Activated CD8-positive, alpha-beta memory T cell treated with anti-CD3 and anti-CD28 coated beads for 36 hours (primary cell): ENCODE data around the gene ZFAND3. TPM values are rescaled to one million over a fixed set of nuclear protein-coding genes. Genes with fewer than 3 reads are reported as not detected.
"Not testable (repeated sequence)": the region's sequence is repeated elsewhere in the genome, so short reads cannot be mapped to it uniquely, and the experiment has no call there.

Experiments used
- CTCF ChIA-PET: fragments of 350-600 bp; sonication (Branson Sonifier 250); formaldehyde crosslinking; loops from one replicate; lab custom pipeline; 2021; ENCODE audit warnings: antibody characterized with exemption; lab: Charles Lee
- POLR2A ChIA-PET: fragments of 350-600 bp; sonication (Branson Sonifier 250); formaldehyde crosslinking; loops from one replicate; lab custom pipeline; 2021; ENCODE audit warnings: antibody characterized with exemption; lab: Charles Lee
- total RNA-seq, 2 experiments: library from RNA; stranded (reverse); gene quantifications; one replicate each; pipeline ENCODE4 v1.2.3, GENCODE V29; 2021

ZFAND3 gene
- total RNA-seq, 2 experiments from 2014 or later: 29.3 TPM

GRCh38 chr6:37974943-37975342 is 155.4 kb downstream of the ZFAND3 start:
- ChIA-PET CTCF (interaction anchor here (0.7 kb wide), 1 partner anchor 54 kb away, joined by 3 read pairs; no protein-coding TSS in a partner anchor), POLR2A (no interaction called here)

DNA sequence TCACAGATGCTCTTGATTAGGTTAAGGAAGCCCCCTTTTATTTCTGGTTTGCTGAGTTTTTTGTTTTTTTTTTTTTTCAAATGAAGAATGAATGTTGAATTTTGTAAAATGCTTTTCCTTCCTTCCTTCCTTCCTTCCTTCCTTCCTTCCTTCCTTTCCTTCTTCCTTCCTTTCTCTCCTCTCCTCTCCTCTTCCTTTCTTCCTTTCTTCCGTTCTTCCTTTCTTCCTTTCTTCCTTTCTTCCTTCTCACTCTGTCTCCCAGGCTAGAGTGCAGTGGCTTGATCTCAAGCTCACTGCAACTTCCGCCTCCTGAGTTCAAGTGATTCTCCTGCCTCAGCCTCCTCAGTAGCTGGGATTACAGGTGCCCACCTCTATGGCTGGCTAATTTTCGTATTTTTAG is 158.2 kb downstream of the ZFAND3 start:
- ChIA-PET POLR2A (no interaction called here), CTCF (no interaction called here)

- ChIA-PET CTCF (no interaction called here), POLR2A (no interaction called here)
Observed at GRCh38 chr6:37979392-37980221, 160.1 kb downstream of the ZFAND3 start.

GRCh38 chr6:37980222-37980595 is 160.7 kb downstream of the ZFAND3 start:
- POLR2A ChIA-PET: no interaction called here
- CTCF ChIA-PET: no interaction called here

- CTCF ChIA-PET: no interaction called here
- POLR2A ChIA-PET: no interaction called here
Observed at GRCh38 chr6:37981626-37982025, 162.1 kb downstream of the ZFAND3 start.

GRCh38 chr6:37982317-37982716 is 162.8 kb downstream of the ZFAND3 start:
- POLR2A ChIA-PET: no interaction called here
- CTCF ChIA-PET: no interaction called here

GRCh38 chr6:37983720-37984501 is 164.4 kb downstream of the ZFAND3 start:
- ChIA-PET POLR2A (no interaction called here), CTCF (interaction anchor here (0.9 kb wide), 1 partner anchor 82 kb away, joined by 3 read pairs; no protein-coding TSS in a partner anchor)

DNA sequence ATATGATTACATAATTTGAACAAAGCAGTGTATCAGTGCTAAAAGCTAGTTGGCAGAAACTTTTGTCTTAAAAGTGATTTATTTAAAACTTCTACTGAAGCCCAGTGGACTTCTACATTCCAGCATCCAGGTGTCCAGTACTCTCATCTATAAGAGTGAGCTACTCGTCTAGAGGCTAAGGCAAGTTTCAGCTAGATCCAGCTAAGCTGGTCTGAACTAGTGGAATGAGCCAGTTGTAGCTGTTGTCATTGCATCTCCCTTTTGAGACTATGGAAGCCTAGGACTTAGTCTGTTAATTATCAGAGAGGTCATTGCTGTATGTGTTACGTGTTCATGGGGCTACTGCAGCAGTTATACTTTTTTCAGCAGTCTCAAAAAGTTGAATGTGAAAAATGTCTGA is 165.1 kb downstream of the ZFAND3 start:
- ChIA-PET POLR2A (no interaction called here), CTCF (no interaction called here)

DNA sequence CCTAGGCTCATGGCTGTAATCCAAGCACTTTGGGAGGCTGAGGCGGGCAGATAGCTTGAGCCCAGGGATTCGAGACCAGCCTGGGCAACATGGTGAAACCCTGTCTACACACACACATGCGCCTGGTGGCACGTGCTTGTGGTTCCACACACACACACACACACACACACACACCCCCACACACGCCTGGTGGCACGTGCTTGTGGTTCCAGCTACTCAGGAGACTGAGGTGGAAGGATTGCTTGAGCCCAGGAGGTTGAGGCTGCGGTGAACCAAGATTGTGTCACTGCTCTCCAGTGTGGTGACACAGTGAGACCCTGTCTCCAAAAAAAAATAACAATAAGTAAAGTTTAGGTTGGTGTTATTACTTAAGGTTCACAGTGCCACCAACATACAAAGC is 165.8 kb downstream of the ZFAND3 start:
- ChIA-PET CTCF (interaction anchor here (0.6 to 0.8 kb wide), 2 partner anchors 119 to 432 kb away, joined by 3 to 4 read pairs; no protein-coding TSS in a partner anchor), POLR2A (interaction anchor here (0.6 kb wide), 1 partner anchor 162 kb away, joined by 4 read pairs; no protein-coding TSS in a partner anchor)

- POLR2A ChIA-PET: no interaction called here
Observed at GRCh38 chr6:37987018-37987417, 167.5 kb downstream of the ZFAND3 start.

DNA sequence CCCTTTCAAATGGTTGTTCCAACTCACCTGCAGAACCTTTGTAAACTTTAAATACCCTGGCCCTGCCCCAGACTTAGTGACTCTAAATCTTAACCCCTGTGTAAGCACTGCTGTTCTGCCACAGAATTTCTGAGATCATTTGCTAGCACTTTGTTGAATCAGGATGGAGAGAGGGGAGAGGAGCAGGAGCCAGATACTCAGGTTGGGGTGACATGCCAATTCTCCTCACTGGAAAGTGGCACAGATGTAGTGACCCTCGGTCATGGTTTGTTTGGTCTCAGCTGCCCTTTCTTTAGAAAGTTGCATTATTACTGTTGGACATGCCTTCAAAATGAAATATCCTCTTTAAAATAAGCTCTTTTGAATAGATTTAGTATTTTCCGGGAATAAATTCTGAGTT is 168.0 kb downstream of the ZFAND3 start:
- POLR2A ChIA-PET: interaction anchor here (0.5 kb wide), 1 partner anchor 282 kb away, joined by 3 read pairs; no protein-coding TSS in a partner anchor
- CTCF ChIA-PET: no interaction called here

More at GRCh38 chr6:37987018-37987417, 167.5 kb downstream of the ZFAND3 start:
- CTCF ChIA-PET: no interaction called here

- CTCF ChIA-PET: no interaction called here
- POLR2A ChIA-PET: interaction anchor here (0.5 kb wide), 1 partner anchor 283 kb away, joined by 3 read pairs; no protein-coding TSS in a partner anchor
Observed at GRCh38 chr6:37988127-37988526, 168.6 kb downstream of the ZFAND3 start.

GRCh38 chr6:37988696-37989095 is 169.2 kb downstream of the ZFAND3 start:
- ChIA-PET CTCF (no interaction called here), POLR2A (no interaction called here)

DNA sequence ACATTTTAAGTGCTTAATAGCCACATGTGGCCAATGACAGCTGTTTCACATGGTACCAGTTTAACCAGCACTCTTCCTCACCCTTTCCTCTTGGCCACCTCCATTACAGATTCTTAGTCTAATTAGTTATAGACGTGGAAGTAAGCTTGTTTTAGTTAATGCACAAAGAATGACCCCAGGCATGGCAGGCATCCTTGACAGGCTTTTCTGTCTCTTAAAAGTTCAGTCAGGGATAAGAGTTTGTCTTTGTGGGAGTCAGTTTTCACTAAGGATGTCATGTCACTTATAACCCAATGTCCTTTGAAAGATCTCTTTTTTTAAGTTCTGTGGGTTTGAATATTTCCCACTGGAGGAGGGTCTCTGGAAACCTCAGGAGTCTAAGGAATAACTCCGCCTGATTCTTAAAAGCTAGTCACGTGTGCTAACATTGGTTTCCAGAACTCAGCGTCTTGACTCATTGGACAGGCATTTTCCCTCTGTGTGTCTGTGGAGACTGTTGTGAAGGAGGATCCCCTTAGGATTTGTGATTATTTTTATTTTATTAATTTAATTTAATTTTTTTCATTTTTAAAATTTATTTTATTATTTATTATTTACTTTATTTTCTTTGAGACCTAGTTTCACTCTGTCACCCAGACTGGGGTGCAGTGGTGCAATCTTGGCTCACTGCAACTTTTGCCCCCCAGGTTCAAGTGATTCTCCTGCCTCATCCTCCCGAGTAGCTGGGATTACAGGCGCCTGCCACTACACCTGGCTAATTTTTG is 171.4 kb downstream of the ZFAND3 start:
- ChIA-PET POLR2A (no interaction called here), CTCF (interaction anchor here (0.6 to 1.6 kb wide), 2 partner anchors 13 to 54 kb away, joined by 3 to 4 read pairs; no protein-coding TSS in a partner anchor)

DNA sequence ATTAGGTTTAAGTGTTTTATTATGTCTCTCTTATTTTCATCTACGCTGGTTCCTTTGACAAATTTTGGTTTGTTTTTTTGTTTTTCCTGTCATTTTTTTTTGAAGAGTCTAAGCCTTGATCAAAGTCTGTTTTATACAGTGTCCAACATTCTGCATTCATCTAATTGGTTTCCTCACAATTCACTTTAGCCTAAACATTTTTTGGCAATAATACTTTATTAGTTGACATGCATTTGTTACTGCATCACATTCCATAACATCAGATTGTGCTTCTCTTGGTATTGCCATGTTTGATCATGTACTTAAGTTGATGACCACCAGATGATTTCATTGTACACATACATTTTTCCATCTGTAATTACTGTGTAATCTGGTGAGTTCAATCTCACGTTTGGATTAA is 173.2 kb downstream of the ZFAND3 start:
- ChIA-PET CTCF (no interaction called here), POLR2A (no interaction called here)

- CTCF ChIA-PET, POLR2A ChIA-PET: not testable (repeated sequence)
Observed at GRCh38 chr6:37993194-37993593, 173.7 kb downstream of the ZFAND3 start.

DNA sequence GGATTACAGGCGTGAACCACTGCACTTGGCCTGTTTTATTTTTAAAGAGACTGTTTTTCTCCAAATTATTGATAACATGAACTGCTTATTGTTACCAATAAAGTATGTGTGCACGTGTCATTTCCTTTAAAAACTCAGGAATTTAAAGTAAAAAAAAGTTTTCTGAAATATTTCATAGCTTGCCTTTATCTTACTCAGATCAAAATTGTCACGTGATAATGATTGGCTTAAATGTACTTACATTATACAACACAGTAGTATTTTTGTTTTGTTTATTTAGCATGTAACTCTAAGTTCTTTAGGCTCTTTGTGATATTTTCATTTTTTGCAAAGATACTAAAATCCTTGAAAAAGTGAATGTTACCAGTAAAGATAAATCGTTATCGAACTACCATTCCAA is 174.1 kb downstream of the ZFAND3 start:
- ChIA-PET POLR2A (no interaction called here), CTCF (no interaction called here)

- CTCF ChIA-PET: interaction anchor here (0.5 kb wide), 1 partner anchor 134 kb away, joined by 3 read pairs; no protein-coding TSS in a partner anchor
- POLR2A ChIA-PET: no interaction called here
Observed at GRCh38 chr6:37994223-37994622, 174.7 kb downstream of the ZFAND3 start.

DNA sequence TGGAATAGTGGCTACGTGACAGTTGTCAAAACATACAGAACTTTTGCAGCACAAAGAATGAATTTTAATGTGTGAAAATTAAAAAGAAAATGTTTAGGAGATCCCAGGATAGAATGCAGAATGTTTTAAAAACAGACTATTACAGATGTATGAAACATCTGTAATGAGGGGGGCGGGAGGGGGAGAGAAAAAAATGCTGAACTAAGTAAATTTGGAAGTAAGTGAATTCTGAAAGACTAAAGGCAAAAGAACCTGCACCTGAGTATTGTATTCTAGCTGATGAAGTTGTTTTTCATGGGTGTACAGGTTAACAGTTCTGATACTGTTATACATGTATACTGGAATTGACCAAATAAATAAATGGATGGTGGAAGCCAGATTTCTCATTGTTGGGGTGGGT is 178.8 kb downstream of the ZFAND3 start:
- ChIA-PET POLR2A (no interaction called here), CTCF (interaction anchor here (0.8 kb wide), 1 partner anchor 482 kb away, joined by 3 read pairs; no protein-coding TSS in a partner anchor)
